AG10803 (cell line): ENCODE measurements around the gene KRTAP2-4.
"Not testable (repeated sequence)": the region's sequence is repeated elsewhere in the genome, so short reads cannot be mapped to it uniquely, and the experiment has no call there.

Experiments used
- DNase-seq: peaks from one replicate; pipeline ENCODE4 v3.0.0; 2010; ENCODE audit warnings: low read depth
- H3K4me3 ChIP-seq: 2 replicates; pipeline ENCODE4 v1.5.1; 2011; ENCODE audit warnings: mild to moderate bottlenecking, low read length, control low read depth
- TF ChIP-seq, protein P1 (sequence below): conservative IDR thresholded peaks from 2 replicates; pipeline ENCODE4 v1.5.1; 2011; ENCODE audit warnings: mild to moderate bottlenecking, low read length, control low read depth, inconsistent platforms

The KRTAP2-4 gene

GRCh38 chr17:41073676-41074075 lies 8.0 kb upstream of the KRTAP2-4 start:
- H3K4me3 ChIP-seq: no peak overlapping the region
- TF ChIP-seq, protein P1, sequence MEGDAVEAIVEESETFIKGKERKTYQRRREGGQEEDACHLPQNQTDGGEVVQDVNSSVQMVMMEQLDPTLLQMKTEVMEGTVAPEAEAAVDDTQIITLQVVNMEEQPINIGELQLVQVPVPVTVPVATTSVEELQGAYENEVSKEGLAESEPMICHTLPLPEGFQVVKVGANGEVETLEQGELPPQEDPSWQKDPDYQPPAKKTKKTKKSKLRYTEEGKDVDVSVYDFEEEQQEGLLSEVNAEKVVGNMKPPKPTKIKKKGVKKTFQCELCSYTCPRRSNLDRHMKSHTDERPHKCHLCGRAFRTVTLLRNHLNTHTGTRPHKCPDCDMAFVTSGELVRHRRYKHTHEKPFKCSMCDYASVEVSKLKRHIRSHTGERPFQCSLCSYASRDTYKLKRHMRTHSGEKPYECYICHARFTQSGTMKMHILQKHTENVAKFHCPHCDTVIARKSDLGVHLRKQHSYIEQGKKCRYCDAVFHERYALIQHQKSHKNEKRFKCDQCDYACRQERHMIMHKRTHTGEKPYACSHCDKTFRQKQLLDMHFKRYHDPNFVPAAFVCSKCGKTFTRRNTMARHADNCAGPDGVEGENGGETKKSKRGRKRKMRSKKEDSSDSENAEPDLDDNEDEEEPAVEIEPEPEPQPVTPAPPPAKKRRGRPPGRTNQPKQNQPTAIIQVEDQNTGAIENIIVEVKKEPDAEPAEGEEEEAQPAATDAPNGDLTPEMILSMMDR: no peak
- no peak for DNase-seq

GRCh38 chr17:41071606-41072360 lies 6.1 kb upstream of the KRTAP2-4 start:
- no peak overlapping the region for H3K4me3 ChIP-seq
- TF ChIP-seq, protein P1: no peak
- DNase-seq: no peak

- TF ChIP-seq, protein P1: no peak
- H3K4me3 ChIP-seq: no peak overlapping the region
- no peak for DNase-seq
These were observed 3.4 kb upstream of the KRTAP2-4 start for GRCh38 chr17:41069031-41069430.

- TF ChIP-seq, protein P1: no peak
- H3K4me3 ChIP-seq: no peak overlapping the region
- peak; percentile 87 for DNase-seq
These were observed 1.6 kb upstream of the KRTAP2-4 start for GRCh38 chr17:41067281-41067680.

DNA sequence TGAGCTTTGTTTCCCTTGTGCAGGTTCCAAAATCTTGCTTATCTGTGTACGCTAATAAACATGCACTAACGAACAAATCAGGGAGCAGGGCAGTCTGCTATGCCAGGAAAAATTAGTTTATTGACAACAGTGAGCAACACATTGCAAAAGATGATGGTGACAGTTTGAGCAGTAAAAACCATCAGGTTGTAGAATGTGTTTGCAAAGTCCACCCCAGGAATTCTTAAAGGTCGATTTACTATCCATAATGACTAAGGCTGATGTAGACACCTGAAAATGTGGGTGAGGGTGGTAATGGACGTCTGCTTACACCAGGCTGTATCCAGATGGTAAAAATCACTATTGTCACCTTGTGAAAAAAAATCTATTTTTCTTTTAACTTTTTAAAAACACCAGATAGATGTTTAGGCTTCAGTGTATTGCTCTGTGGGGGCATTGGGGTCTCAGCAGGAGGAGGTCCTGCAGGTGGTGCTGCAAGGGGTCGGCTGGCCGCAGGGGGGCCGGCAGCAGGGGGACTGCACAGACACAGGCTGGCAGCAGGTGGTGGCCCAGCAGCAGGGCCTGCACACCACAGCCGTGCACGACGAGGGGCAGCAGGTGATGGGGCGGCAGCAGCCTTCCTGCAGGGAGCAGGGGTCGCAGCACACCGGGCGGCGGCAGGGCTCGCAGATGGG lies 526 bp downstream of the KRTAP2-4 start:
- not testable (repeated sequence) for DNase-seq, H3K4me3 ChIP-seq

GRCh38 chr17:41064301-41064700 lies 1.4 kb downstream of the KRTAP2-4 start:
- H3K4me3 ChIP-seq: no peak overlapping the region
- no peak for DNase-seq
- TF ChIP-seq, protein P1: no peak

- DNase-seq: no peak
- TF ChIP-seq, protein P1: no peak
- no peak overlapping the region for H3K4me3 ChIP-seq
These were observed 2.2 kb downstream of the KRTAP2-4 start for GRCh38 chr17:41063449-41063848.
